GM04504 (cell line): ENCODE measurements around the gene CERS6.

Experiments
- DNase-seq: peaks from one replicate; pipeline ENCODE4 v3.0.0-alpha.2; 2012; ENCODE audit warnings: low read depth

Gene CERS6

DNA sequence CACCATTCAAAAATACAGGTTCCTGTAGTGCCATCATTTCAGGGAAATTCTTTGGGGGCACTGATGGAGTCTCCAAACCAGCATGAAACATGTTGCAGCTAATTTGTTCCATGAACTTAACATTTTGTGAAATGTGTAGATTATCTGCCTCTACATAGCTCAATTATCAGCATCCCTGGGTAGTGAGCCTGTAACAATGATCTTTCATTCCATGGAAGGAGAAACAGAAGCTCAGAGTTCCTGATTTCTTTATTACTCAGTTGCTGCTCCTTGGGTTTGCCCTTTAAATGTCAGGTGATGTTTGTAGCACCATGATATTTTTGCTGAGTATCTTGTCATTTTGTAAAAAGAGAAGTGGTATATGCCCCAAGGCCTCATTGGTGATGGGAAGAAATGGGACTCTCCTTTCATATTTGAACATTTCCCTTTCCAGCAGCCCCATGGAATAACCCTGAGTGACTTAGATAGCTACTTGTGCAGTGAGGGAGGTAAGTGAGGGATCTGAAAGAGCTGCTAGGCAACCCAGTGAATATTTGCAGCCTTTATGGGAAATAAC lies 146.9 kb downstream of the CERS6 start:
- no peak for DNase-seq

DNA sequence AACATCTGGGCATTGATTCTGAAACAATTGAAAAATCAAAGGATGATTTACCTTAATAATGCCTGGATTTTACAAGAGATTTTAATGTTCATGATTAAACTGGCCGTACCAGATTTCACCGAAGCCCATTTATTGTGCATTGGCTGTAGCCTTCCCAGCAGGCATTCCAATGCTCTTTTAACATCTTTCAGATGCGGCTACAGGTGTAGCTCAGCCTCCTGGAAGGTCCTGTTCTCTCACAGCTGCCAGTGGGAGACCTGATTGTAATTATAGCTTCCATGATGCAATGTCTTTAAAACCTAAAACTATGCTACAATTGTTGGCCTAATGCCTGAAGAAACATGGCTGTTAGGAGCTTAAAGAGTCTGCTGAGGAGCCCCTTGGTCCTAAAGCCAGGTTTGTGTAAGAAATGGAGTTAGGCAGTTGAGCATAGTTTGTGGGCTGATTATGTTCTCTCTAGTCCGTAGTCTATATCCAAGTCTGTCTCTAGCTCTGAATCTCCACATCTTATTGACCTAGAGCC lies 147.4 kb downstream of the CERS6 start:
- DNase-seq, result no peak

DNA sequence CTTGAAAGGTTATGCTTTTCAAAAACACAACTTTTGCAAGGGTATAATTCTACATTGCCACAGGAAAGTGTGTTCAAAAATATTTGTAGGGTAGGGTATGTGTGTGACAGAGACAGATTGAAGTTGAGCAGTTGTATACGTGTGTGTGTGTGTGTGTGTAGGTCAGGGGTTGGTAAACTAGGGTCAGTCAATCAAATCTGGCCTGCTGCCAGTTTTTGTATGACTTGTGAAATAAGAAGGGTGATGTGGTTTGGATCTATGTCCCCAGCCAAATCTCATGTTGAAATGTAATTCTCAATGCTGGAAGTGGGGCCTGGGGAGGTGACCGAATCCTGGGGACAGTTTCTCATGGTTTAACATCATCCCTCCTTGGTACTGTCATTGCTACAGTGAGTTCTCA lies 148.2 kb downstream of the CERS6 start:
- no peak for DNase-seq

DNA sequence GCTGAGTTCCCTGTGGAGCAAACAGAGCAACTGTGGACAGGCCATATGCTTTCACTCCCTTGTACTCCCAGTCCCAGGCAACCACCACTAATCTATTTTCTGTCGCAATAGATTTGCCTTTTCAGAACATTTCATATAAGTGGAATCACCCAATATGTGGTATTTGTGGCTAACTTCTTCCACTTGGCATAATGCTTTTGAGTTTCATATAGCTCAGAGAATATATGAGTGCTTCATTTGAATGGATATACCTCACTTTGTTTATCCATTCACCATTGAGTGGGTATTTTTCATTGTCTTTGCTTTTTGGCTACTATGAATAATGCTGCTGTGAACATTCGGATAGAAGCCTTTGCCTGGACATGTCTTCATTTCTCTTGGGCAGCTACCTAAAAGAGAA lies 151.9 kb downstream of the CERS6 start:
- DNase-seq, result no peak

DNA sequence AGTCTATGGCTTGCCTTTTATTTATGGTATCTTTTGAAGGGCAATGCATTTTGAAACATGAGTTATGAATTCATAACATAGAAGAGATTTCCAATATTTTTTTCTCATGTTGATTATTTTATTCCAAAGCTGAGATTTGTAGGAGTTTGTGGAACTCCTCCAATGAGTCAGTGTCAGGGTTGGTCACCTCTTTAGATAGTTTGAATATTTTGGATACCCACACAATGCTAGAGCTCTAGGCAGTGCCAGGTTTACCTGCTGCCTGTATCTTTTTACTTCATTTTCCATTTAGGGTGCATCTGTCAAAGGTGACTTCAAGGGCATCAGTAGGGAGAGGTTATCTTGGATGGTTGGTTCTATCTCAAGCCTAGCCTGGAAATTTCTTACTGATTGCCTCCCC lies 152.7 kb downstream of the CERS6 start:
- no peak for DNase-seq

DNA sequence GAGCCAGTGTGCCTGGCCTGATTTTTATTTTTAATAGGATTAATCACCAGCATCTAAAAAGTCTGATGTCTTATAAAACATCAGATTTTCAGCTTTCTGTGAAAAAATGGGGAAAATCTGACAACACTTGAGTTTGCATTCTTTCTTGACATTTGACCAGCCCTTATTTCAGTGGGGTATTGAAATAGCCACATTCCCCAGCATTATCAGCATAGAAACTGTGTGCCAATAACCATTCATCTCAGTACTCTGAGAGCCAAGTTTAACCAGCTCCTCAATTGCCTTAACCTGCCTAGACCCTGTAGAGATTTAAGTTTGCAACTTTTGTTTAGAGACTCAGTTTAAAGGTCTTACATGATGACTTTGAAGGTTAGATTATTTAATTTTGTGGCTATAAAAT lies 155.0 kb downstream of the CERS6 start:
- DNase-seq, result no peak

DNA sequence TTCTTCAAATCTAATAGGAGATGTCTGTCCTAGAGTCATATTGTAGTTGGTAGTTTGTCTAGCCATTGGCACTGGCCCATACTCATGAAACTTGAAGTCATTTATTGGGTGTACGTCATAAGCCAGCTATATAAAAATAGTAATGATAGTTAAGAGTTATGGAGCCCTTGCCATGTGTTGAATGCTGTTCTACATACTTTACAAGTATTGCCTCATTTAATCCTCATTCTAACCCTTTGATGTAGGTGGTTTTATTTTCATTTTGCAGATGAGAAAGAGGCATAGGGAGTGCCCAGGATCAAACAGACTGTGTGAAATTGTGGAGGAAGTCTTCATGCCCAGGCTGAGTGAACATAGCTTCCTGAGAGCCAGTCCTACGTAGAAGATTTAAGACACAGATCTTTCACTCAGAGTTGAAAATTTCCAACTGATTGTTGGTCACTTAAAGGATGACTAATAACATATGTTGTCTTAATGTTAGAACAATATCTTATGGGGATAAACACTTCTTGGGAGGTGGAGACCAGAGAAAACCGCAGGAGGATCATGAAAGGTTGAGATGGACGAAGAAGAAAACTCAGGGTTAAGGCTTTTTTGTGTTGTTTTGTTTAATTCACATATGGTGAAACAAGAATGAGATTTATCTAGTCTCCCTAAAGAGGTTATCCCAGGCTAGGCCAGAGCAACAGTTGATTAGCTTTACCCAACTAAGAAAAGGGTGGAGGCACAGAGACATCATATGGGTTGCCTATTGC lies 156.0 kb downstream of the CERS6 start:
- no peak for DNase-seq

DNA sequence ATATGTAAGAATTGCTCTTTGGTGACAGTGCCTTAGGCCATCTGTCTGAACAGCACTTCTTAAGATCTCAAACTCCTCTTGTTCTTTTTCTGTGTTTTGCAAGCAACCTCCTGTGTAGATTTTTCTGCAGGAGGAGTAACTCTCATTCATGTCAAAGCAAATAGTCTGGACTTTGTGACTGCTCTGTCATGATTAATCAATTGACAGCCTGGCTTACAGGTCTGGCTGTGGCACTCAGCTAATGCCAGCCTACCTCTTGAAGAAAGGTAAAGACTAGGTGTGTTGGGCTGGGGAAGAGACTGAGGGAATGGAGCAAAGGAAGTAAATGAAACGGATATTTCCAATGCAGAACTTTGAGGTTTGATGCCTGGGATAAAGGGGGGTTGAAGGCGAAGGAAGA lies 156.6 kb downstream of the CERS6 start:
- DNase-seq, result no peak

DNA sequence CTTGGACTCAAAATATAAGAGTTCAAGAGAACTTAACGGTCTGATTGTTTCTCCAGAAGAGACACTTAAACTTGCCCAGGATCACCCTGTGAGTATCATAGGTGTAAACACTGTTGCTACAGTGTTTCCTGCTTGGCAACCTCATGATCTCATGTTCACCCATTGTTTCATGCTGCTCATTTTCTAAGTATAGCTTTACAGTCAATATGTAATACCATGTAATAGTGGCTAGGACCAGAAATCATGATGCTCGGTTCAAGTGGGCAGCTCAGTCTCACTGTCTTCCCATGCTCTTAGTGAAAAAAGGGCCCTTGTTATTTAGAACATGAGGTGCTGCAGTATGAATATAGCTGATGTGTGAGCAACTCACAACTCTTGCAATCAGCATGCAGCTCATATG lies 157.5 kb downstream of the CERS6 start:
- no peak for DNase-seq

DNA sequence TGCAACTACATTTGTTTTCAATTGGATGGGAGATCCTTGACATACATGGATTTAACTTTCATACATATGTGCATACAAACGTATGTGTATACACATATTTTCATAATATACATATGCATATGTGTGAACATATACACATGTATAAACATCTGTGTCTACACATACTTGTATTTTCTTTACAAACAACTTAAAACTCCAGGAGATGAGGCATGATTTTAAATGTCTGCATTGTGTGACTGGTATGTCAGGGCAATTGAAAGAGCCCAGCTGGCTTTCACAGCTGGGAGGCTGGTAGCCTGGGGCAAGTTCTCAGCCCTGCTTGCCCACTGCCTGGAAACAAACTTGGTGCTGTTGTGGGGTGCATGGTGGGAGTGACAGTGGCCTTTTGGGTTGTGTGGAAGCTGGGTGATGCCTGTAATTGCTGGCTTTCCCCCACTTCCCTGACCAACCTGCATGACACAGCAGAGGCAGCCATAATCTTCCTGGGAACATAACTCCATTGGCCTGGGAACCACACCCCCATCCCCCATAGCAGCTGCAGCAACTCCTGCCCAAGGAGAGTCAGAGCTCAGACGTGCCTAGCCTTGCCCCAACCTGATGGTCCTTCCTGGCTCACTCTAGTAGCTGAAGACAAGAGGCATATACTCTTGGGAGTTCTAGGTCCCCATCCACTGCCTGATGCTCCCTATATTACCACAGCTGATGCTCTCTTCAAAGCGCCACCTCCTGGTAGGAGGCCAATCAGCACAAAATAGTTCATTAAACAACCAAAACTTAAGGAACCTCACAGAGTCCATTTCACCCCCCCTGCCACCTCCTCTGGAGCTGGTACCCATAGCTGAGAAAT lies 158.3 kb downstream of the CERS6 start:
- DNase-seq, result no peak

DNA sequence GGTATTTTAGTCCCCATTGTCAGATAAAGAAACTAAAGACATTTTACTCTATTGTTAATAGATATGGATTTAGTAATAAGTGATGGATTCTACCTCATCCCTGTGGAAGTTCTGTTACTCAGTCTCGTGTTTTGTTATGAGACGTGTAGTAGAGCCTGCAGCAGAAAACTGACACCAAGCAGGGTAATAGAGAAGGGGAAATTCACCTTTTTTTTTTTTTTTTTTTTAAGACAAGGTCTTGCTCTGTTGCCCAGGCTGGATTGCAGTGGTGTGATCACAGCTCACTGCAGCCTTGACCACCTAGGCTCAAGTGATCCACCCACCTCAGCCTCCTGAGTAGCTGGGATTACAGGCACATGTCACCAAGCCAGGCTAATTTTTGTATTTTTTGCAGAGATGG lies 164.5 kb downstream of the CERS6 start:
- no peak for DNase-seq

DNA sequence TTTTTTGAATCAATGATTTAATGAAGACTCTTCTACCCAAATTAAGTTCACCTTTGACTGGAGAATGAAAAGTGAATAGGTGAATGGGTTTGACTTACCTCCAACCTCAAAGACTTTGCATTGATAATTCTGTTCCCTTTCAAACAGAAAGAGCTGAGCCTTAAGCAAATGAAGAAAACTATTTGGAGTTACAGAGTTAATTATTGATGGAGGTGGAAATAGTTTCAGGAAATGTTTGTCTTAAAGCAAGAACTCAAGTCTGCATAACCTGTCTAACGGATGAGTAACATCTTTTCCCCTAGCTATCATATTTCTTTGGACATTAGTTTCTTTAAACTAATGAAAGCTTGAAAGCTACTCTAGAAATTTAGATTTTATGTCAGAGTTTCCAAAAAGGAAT lies 166.5 kb downstream of the CERS6 start:
- DNase-seq, result no peak

DNA sequence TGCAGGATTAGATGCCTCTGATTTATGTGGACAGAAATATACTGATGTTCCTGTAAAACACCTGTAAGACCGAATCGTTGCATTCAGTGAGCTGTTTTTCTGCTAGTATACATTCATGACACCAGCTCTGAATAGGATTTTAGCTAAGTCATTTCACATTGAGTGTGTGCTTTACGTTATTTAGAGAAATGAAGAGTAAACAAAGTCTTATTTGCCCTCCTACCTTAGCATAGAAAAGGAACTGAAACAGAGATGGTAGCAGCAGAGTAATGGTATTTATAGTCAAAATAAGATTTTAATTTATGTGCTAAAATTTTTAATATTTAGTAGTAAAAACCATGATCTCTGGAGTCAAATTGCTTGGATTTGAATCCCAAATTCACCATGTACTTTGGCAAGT lies 168.0 kb downstream of the CERS6 start:
- no peak for DNase-seq

DNA sequence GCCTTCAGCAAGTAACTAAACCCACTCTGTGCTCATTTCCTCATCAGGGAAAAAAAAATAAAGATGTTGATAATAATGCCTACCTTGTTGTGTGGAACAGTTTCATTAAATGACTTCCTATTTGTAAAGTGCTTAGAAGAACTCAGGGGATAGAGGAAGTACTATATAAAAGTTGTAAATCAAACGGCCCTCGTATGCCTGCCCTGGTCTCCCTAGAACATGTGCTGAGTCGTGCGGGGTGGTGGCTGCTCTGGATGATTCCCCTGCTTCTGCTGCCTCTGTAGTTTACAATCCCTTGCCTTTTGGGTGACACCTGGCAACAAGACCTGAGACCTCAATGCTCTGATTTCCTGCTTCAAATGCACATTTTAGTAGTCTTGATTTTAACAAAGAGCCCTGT lies 170.0 kb downstream of the CERS6 start:
- DNase-seq, result no peak

DNA sequence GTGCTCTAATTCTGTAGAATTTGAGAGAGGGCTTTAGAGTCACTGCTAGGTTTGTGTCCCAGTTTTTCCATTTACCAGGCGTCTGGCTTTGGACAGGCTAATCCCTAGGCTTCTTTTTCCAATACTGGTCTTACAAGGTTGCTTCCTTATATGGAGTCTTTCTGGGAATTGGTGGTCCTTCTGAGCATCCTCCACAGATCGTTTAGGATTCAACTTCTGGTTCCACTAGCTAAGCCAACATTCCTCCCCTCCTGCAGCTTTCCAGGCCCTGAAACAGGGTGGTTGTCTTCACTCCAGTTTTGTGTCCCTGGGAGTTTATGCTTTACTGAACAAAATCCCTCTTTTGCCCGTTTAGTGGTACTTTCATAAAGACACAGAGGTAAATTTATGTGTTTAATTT lies 170.6 kb downstream of the CERS6 start:
- no peak for DNase-seq

DNA sequence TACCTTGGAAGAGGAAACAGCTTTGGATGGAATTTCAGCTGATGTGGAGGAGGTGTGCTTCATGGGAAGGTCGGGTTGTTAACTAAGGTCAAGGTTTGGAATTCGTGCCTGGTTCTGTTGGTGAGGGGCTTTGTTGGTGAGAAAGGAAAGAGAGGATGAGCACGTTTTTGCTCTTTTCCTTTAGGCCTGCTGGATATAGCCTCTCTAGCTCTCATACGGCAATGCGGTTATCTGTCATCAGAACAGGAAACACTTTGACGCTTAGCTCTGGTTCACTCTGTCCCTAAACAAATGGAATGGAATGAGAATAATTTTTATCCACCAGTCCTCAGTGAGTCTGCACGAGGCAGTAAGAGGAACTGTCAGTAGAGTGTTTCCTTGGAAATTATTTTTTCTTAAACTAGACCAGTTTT lies 176.6 kb downstream of the CERS6 start:
- peak; percentile 26 for DNase-seq

DNA sequence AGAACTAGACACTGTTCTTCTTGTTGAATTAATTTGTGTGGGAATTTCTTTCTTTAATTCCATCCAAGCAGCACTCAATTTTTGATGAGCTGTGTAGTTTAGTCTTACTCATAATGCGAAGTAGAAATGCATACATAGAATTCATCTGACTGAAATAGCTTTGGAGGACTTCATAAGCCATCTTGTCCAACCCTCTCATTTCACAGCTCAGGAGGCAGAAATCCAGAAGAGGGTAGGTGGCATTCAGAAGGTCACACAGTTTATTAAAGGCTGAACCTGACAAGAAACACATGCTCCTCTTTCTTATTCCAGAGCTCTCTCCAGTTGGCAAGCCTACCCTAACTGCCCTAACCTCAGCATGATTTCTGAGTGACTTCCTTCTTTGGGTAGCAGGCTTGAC lies 177.1 kb downstream of the CERS6 start:
- no peak for DNase-seq

DNA sequence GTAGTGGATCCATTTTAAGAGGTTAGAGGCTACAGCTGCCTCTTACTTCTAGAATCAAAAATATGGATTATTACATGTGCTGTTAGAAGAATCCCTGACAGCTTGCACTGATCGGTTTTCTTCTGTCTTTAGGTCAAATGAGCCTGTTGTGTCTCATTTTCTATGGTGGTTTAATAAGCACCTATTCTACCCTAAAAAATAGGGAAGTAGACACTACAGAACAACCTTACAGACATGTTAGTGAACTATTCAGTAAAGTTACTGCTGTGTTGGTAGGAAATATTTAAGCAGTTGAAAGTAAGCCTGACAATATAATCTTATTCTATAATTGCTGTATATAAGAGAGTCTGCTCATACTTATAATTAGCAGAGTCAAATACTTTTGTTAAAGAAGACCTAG lies 177.8 kb downstream of the CERS6 start:
- DNase-seq, result no peak

DNA sequence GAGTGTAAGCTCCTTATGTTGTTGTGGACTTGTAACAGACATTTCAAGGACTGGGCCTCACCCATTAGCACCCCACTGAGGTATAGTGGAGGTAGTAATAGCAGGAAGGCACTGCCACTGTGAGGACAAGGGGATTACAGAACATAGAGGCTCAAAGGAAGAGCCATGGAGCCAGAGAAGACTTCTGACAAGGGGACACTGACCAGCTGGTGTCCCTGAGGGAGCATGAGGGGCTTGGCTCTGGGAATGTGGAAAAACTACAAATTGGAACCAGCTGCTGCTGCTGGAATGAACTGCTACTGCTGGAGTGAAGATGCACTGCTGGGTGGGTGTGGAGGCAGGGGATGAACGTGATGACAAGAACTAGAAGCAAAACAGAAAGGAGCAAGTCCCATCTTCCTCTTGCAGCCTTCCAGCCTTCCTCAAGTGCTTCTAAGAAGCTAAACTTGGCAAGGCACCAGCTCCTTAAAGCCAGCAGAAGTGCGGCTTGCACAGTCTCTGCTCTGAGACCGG lies 179.0 kb downstream of the CERS6 start:
- DNase-seq, result no peak

DNA sequence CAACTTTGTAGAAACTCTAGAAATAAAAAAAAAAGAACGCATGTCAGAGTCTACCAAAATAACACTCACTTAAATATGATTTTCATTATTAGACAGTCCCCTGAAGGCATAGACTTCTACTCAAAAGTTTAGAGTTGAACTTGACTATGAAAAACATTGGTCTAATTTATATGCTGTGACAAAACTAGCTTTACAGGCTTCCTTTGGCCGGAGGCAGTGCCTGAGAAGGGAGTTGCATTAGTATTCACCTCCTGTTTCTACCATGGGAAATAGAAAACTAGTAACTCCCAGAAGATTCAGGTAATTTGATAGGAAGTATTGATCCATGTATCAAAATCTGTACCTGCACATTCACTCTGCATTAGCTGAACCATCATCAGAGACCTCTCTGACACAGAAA lies 182.9 kb downstream of the CERS6 start:
- DNase-seq, result no peak

DNA sequence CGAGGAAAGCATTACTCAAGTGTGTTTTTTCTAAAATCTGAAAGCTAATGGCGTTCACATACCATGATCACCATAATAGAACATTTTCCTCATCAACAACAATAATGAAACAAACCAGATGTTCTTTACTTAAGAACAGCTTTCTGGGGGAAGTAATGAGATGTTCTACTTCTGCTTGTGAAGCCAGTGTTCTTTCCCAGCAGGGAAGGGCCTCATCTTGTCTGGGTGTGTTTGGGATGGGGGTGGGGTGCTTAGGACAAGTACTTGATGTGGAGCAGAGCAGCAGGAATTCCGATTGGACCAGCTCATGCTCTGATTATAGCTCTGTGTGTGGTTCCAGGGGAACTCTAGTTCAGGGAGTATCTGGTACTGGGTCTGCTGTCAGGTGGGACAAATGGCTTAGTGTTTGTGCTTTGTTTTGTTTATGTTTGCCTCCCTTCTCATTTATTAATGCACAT lies 183.4 kb downstream of the CERS6 start:
- DNase-seq, result no peak

DNA sequence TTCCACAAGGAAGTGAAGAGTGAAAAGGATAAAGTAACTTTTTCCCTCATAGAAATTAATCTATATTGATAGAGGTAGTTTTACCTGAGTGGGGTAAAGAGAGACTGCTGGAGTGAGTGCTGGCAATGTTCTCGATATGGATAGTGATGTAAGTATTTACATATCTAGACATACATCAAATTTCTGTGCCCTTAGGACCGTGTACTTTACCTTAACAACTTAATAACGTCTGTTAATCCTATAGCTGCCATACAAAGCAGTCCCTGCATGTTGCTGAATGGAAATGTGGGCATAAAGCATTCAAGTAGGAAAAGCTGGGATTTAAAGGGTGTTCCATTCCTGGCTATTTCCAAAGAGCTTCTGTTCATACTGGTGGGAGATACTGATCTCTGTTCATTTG lies 184.0 kb downstream of the CERS6 start:
- no peak for DNase-seq

DNA sequence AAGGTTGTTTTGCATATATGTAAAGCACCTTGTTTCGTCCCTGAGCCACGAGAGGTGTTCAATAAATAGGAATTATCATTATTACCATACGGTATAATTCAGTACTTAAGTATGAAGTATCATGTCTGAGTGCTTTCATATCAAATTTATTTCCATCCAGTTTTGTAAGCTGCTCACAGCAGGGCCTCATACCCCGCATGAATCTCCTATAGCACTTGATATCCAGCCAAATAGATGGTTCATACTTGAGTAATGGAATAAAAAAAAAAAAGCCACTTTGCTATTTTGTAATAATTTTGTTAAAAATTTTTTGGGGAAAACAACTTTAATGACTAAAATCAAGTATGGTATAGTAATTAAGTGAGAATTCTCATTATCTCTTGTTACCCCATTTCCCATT lies 185.6 kb downstream of the CERS6 start:
- DNase-seq, result no peak
